T-helper 1 cell treated with Interleukin-12 subunit alpha and Interleukin-12 subunit beta and Interleukin-4 antibody, amounts not matched to agents 30 ng/mL and 1 ng/mL, for 36 hours (primary cell): ENCODE measurements around the gene DRD2. TPM values are rescaled to one million over a fixed set of nuclear protein-coding genes. Genes with fewer than 3 reads are reported as not detected.

Experiments used
- intact Hi-C: fragments of 100-400 bp; cut with micrococcal nuclease; formaldehyde crosslinking; loops from one replicate; pipeline ENCODE4 v1.15.1; 2024
- total RNA-seq: library from RNA; stranded (reverse); gene quantifications from 2 replicates; pipeline ENCODE4 v1.2.3, GENCODE V29; 2022

Gene DRD2
- total RNA-seq, 1 donor from 2014 or later: not detected

DNA sequence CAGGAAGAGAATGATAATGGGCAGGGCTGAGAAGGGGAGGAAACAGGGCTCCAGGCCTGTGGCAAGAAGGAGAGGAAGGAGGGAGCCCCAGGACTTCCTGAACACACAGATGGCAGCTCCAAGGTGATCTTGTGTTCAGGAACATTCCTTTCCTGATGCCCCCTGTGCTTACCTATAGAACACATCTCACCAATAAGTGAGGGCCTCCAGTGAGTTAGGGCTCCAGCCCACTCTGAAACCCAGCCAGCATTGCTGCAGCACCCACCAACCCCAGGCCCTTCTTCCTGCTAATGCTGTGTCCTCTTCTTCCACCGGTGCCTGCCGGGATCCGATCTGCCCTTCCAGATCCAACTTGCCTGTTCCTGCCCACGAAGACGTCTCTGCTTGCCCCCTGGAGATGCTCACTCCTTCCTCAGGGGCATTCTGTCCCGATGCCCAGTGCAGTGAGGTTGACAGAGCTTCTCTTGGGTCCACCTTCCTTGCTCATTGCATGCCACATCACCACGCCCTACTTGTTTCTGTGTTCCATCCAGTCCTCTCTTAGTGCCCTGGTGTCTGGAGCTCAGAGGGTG, 70.3 kb downstream of the DRD2 start:
- intact Hi-C loops: no loop called here

DNA sequence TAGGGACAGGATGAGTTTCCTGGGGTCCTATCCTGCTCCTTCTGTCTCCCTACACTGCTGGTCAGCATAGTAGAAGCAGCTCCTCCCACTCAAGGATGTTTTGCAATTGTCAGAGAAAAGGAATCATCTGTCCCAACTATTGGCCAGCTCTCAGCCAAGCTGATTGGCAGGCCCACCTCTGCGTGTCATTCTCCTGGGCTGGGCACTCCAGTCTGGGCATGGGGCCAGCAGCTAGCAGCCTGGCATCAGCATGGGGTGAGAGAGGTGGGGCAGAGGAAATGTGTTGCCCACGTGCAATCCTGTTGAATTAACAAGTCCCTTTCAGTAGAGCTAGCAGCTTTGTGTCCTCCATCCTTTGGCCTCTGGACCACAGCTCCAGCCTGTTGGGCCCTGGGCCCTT, 73.5 kb downstream of the DRD2 start:
- intact Hi-C loops: no loop called here

DNA sequence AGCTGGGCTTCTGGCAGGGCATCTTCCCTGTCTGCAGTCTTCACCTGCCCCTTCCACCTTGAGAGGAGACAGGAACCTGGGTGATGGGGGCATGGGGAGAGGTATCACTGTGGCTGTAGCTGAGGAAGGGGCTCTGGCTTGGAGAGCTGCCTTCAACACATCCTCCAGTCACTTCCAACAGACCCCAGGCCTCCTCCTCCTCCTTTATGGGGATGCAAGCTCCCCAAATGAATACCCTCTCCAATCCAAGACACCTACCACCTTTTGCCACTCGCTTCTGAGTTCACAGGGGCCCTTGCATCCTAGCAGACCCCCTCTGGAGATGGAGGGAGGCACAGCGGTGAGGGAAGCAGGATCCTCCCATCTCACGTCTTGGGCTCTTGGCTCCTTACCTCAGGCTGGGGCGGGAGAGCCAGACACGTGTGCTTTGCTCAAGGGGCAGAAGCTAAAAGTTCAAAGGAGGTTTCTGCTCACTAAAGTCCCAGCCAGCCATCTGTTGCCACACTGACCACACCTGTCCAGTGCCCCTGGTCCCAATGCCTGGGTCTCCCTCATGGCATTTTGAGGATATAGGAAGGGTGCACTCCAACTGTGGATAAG, 74.5 kb downstream of the DRD2 start:
- intact Hi-C loops: no loop called here

DNA sequence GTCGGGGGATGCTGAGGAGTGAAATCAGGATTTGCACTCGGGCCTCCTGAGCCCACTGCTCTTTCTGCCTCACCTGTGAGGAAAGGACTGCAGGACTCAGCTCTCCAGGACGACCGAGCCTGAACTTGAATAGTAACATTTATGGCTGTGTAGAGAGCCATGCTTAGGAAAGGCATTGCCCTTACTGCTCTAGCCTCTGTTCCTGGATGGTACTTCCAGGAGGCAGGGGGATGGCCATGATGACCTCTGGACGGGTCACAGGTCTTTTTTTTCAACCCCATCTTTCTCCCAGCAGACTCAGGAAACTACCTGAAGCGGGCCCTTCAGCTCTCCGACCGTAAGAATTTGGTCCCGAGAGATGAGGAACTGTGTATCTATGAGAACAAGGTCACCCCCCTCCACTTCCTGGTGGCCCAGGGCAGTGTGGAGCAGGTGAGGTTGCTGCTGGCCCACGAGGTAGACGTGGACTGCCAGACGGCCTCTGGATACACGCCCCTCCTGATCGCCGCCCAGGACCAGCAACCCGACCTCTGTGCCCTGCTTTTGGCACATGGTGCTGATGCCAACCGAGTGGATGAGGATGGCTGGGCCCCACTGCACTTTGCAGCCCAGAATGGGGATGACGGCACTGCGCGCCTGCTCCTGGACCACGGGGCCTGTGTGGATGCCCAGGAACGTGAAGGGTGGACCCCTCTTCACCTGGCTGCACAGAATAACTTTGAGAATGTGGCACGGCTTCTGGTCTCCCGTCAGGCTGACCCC, 76.3 kb downstream of the DRD2 start:
- intact Hi-C loops: no loop called here

DNA sequence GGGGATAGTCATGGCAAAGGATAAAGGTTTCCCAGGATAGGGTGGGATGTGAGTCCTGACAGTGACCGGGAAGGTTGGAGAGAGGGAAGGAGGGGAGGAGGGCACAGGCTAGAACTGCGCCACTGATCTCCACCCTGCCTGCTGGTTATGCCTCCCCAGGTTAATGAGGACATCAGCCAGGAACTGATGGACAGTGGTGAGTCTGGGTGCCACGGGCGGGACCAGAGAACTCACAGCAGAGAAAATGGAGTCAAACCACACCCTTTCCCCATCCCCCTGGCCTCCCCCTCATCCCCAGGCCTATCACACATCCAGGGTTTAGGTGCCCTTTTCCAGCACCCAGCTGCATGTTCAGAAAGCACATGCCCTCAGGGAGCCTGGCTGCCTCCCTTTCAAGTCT, 77.4 kb downstream of the DRD2 start:
- intact Hi-C loops: no loop called here

DNA sequence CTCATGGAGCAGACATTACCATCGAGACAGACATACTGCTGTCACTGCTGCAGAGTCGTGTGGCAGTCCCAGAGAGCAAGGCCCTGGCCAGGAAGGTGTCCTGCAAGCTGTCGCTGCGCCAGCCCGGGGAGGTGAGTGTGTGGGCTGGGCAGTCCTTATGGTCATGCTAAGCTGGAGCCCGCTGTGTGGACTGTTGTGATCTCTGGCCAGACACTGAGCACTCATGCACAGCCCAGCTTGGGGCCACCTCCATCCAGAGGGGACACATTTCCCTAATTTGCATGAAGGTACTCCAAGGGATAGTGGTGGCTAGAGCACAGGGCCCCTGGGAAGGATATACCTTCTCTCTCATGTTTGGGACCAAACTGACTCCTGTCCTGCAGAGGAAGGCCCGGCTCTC, 78.0 kb downstream of the DRD2 start:
- intact Hi-C loops: no loop called here

DNA sequence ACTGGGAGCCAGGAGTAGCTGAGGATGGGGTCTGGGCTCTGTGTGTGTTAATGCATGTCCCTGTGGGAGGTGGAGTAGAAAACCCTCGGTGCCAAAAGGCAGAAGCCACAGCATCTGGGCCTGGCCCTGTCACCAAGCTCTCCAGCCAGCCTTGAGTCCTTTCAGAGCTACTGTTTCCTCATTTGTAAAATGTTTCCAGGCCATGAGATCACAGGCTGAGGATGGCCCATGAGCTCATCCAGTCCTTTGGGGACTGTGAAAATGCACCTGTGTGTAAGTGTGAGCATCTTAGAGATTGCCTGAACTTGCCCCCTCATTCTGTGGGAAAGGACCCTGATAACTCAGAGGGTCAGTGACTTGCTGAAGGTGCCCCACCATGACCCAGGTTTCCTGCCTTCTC, 78.5 kb downstream of the DRD2 start:
- intact Hi-C loops: no loop called here

DNA sequence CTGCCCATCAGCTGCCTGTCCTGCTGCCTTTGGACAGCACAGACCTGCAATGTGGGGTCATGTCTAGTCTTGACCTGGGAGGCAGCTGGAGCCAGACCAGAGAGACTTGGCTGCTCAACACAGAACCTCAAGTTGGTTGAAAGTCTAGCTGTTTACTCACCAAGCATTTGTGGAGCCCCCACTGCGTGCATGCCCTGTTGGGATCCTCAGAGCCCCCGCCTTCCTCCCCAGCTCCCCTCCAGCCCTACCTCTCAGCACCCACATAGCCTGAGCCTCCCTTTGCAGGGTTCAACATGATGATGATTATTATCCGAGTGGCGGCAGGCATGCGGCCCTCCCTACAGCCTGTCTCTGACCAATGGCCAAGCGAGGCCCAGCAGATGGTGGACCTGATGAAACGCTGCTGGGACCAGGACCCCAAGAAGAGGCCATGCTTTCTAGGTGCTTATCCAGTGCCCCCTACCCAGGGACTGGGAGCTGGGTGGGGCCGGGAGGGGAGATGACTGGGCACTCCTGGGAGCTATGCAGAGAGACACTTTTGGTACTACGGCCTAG, 79.3 kb downstream of the DRD2 start:
- intact Hi-C loops: no loop called here

DNA sequence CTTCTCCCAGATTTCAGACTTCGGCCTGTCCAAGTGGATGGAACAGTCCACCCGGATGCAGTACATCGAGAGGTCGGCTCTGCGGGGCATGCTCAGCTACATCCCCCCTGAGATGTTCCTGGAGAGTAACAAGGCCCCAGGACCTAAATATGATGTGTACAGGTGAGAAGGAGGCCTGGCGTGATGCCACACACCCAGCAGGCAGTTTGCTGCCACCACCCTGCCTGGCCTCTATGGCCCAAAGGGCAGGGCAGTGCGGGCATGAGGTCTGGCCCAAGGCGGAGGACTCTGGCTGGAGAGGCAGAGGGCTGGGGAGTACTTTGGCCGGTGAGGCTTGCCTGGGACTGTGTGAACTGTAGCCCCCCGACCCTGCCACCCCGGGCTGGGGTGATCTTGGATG, 80.3 kb downstream of the DRD2 start:
- intact Hi-C loops: no loop called here

DNA sequence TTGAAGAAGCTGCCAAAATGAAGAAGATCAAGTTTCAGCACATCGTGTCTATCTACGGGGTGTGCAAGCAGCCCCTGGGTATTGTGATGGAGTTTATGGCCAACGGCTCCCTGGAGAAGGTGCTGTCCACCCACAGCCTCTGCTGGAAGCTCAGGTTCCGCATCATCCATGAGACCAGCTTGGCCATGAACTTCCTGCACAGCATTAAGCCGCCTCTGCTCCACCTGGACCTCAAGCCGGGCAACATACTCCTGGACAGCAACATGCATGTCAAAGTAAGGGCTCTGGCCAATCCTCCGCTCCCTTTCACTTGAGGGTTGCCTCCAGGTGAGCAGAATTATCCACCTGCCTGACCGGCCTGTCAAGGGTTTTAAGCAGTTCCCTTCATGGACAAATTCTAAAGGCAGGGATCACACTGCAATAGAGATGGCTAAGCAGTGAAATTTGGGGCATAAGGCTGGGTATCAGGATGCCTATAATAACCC, 81.7 kb downstream of the DRD2 start:
- intact Hi-C loops: no loop called here

DNA sequence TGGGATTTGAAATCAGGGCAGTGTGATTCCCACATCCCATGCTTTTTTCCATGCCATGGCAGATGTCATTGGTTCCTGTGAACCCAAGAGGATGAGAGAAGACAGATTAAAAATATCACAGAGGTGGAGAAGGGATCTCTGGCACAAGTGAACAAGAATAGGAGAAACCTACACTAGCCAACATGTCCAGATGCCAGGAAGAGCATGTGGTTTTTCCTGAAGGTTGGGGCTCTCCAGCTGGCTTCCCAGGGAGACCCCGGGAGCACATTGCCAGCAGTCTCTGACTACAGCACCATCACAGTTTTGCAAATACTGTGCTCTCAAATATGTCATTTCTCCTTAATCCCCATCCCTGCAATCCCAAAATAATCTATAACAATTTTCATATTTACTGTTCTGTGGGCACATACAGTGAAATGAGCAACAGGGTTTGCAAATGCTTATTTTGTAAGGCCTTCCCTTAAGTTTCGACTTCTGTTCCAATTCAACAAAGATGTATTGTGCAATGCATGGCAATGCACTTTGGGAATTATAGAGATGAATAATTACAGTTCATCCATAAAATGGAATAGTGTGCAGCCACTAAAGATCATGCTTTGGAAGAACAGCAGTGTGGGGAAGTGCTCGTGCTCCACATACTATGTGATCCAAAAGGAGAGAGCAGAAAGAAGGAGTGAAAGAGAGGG, 82.8 kb downstream of the DRD2 start:
- intact Hi-C loops: no loop called here

DNA sequence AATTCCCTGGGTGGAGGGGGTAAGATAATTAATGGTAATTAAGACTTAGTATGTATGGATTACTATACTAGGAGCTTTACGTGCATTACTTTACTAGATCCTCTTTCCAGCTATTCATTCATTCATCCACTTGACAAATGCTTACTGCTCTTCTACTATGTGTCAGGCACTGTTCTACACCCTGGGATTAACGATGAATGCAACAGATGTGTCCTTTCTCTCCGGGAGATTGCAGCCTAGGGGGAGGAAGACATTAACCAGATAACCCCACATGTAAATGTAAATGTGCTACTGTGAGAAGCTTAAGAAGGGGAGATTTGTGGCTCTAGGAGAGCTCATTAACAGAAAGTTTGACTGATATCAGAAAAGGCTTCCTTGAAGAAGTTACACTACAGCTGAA, 85.9 kb downstream of the DRD2 start:
- intact Hi-C loops: no loop called here

DNA sequence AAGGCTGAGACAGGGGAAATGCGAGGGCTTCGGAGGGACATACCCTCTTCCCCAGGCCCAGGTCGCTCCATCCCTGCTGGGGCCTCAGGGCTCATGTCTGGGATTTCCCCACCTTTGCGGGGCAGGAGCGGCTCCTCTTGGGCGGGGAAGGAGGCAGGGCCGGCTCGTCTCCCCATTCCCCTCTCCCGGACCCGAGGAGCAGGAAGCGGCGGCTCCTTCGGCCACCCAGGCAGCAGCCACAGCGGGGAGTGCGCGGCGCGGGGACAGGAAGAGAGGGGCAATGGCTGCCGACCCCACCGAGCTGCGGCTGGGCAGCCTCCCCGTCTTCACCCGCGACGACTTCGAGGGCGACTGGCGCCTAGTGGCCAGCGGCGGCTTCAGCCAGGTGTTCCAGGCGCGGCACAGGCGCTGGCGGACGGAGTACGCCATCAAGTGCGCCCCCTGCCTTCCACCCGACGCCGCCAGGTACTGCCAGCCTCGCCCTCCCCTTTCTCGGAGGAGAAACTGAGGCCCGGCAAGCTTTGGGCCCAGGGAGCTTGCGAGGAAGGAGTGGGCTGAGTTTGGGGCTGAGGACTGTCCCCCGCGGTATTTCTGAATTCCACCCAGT, 87.5 kb downstream of the DRD2 start, which contains the start of gene ANKK1:
Gene ANKK1 (plus strand): TSS at position 175 of the 607 bp plus-strand sequence. CDS start 106 bp downstream, at position 281.
- intact Hi-C loops: no loop called here

DNA sequence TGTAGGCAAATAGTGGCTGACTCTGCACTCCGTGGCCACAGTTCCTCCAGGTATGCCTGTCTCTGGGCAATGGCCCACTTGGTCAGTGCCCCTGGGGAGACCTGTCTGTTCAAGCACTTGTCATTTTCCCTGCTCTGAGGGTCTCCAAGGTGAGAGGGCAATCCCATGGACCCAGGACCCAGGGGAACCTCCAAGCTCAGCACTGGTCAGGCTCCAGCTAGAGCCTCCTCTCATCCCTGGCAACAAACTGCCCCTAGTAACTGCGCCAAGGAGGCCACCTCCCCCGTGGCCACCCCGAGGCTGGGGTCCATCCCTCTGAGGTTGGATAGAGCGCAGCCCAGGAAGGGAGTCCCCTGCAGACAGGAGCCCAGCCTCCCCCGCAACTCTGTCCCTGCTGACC, 88.3 kb downstream of the DRD2 start:
- intact Hi-C loops: no loop called here

DNA sequence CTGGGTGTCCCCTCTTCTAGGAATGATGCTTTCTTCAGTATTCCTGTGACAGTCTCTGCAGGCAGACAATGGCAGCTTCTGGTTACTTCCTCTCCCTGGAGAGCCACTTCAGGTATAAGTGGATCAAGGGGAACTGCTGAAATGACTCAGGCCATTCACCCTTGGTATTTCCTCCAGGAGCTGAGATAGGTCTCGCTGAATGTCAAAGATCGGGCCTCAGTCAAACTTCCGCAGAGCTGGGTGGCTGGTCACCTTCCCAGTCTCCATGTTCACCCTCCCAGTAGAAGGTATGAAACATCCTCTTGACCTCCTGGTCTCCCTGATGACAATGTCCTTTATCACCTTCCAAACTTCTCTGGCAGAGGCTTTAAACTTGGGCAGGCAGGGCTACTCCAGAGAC, 89.4 kb downstream of the DRD2 start:
- intact Hi-C loops: no loop called here

DNA sequence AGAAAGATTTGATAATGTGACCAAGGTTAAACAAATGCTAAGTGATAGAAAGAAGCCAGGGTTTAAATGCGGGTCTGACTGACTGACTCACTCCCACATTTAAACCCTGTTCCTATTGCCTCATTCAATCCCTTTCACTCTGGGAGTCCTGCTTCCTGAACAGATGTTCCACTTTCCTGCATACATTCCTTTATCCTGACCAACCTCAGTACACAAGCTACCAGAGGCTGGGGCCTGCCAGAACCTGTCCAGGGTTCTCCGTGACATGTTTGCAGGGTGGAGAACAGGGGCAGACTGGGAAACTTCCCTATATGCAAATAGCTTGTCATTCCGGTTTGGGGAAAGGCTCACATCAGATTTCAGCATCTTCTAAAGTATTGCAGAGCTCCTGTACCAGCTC, 90.6 kb downstream of the DRD2 start:
- intact Hi-C loops: no loop called here

DNA sequence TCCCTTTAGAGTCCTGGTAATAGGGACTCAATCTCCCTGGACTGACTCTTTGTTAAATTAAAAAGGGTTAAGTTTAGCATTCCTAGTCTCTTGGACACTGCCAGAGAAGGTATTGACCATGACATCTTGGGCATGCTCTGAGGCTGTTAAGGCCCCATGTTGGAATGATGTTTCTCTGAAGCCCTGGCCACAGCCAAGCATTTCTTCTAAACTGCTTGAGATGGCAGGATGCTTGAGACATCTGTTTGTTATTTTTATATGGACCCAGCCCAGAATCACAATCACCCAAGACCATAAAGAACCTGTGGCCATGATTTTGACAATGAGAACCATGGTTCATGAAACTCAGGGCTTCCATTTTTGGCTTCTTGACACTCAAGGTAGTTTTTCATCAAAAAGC, 93.1 kb downstream of the DRD2 start:
- intact Hi-C loops: no loop called here

DNA sequence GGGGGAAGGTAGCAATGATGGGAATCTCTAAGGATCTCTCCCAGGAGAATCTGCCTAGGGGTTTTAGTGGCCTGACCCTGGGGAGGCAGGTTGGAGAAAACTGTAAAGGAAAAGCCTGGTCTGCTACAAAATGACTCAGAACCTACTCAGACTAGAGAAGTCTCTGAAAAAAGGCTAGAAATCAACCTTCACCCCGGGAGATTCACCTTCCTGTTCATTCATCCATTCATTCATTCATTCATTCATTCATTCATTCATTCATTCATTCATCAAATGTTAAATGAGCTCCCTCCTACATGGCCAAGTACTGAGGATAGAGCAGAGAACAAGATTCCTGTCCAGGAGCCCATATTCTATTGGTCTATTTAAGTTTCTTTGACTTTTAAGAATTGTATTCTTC, 96.5 kb downstream of the DRD2 start:
- intact Hi-C loops: no loop called here

DNA sequence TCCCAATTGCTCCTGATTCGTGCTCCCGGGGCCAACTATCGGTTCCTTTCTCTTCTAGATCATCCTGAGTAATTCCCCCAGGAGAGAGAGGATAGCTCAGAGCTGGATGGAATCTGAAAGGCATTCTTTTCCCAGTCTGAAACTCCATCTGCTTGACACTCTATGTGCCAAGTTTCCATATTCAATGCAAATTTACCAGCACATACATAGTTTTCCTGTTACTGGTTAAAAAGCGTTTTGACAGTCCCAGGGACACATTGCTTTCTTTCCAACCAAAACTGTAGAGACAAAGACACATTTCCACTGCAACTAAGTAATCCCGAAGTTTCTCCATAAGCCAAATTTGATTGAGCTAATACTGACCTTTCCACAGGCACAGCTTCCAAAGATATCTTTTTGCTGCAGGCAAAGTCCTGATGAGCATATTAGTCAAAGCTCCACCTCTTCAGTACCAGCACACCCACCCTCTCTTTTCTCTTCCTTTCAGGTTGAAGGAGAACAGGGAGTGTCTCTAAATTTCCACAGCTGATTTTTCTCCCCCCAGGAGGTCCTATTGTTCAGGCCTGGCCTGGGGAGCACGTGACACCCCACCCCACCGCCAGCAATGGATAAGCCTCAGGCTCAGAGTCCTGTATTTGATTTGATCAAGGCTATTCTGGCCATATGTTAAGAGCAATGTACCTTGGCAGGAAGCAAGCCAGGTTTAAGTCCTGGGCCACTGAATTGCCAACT, 97.4 kb downstream of the DRD2 start:
- intact Hi-C loops: no loop called here

DNA sequence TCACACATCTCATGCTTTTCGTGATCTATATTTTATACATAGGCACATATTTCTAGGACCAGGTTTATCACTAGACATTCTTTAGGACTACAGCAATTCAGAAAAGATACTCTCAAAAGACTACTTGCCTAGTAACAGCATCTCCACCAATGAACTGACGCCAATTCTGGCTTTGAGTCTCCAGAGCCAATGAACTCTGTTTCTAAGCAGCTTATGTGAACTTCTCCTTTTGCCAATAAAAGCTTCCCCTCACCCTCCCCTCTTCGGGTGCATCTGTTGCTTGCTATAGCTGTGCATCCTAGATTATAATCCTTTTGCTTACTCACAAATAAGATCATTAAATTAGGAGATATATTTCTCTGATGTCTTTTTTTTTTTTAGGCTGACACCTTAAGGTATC, 99.0 kb downstream of the DRD2 start:
- intact Hi-C loops: no loop called here

DNA sequence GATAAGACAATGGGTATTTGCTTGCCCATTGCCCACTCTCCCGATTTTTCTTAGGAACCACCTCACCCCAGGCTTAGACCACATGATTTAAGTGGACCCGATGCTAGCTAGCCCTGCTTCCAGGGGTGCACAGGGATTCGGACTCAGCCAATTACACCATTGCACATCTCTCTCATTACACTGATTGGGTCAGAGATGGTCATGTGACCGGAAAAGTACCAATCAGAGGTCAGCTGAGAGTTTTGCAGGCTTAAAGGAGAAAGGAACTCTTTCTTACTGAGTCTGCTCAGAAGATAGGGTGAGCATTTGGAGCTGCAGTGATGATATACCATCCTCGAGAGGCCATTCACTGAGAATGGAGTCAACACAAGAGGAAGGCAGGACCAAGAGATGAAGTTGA, 99.8 kb downstream of the DRD2 start:
- intact Hi-C loops: no loop called here
